Spleen (tissue), 11 donors: ENCODE results near the gene F13A1. TPM values are rescaled to one million over a fixed set of nuclear protein-coding genes. Genes with fewer than 3 reads are reported as not detected.

Source experiments
- DNase-seq: peaks from one replicate; pipeline ENCODE4 v3.0.0-alpha.2; 2020
- H3K27ac ChIP-seq, 8 donors: fragments of 200-600 bp; sonication (generic) in 7 of 8; 1 replicate in 4 of 8; 2 replicates in 4 of 8; pipeline versions ENCODE4 v1.5.0 to v1.8.0; 2016 to 2021; ENCODE audit warnings: inconsistent platforms in 4 of 8, mild to moderate bottlenecking in 4 of 8, moderate library complexity in 1 of 8
- H3K27me3 ChIP-seq, 7 donors: fragments of 200-600 bp; sonication (generic) in 6 of 7; replicated peaks in 1 of 7; 1 replicate in 4 of 7; 2 replicates in 3 of 7; pipeline versions ENCODE4 v1.5.0 to v1.8.0; 2016 to 2021; ENCODE audit warnings: inconsistent platforms in 3 of 7, mild to moderate bottlenecking in 1 of 7
- H3K36me3 ChIP-seq, 6 donors: fragments of 200-600 bp; sonication (generic) in 5 of 6; 1 replicate in 4 of 6; 2 replicates in 2 of 6; pipeline versions ENCODE4 v1.5.0 to v1.8.0; 2016 to 2021; ENCODE audit warnings: inconsistent platforms in 2 of 6
- H3K4me1 ChIP-seq, 6 donors: fragments of 200-600 bp; sonication (generic) in 5 of 6; 1 replicate in 3 of 6; 2 replicates in 3 of 6; pipeline versions ENCODE4 v1.5.0 to v1.8.0; 2016 to 2021; ENCODE audit warnings: inconsistent platforms in 3 of 6
- H3K4me3 ChIP-seq, 8 donors: fragments of 200-600 bp; sonication (generic) in 7 of 8; 1 replicate in 4 of 8; 2 replicates in 4 of 8; pipeline versions ENCODE4 v1.5.0 to v1.8.0; 2016 to 2021; ENCODE audit warnings: inconsistent platforms in 4 of 8, mild to moderate bottlenecking in 4 of 8, moderate library complexity in 2 of 8
- H3K9me3 ChIP-seq, 8 donors: fragments of 200-600 bp; sonication (generic) in 7 of 8; 1 replicate in 4 of 8; 2 replicates in 4 of 8; pipeline versions ENCODE4 v1.5.0 to v1.8.0; 2016 to 2021; ENCODE audit warnings: inconsistent platforms in 4 of 8
- POLR2A ChIP-seq, 3 donors: fragments of 450-650 bp; IDR thresholded peaks; one replicate each; pipeline ENCODE4 v1.5.1; 2017; ENCODE audit warnings: antibody characterized with exemption in 3 of 3, mild to moderate bottlenecking in 1 of 3
- POLR2AphosphoS5 ChIP-seq, 3 donors: sonication (generic); formaldehyde crosslinking; IDR thresholded peaks; one replicate each; pipeline ENCODE4 v1.5.1; 2017; ENCODE audit warnings: antibody characterized with exemption in 3 of 3
- WGBS, 5 donors: extraction: QIAGEN DNeasy Blood & Tissue Kit in 3 of 5; methylation state at CpG; one replicate each; pipeline versions ENCODE4 v1.1.5 to v1.1.7; 2013 to 2018; 5-methylcytosine and 5-hydroxymethylcytosine counted together
- intact Hi-C: fragments of 100-400 bp; cut with DNase I; formaldehyde crosslinking; loops from one replicate; pipeline ENCODE4 v1.15.0; 2023; ENCODE audit warnings: low total_unique reads
- polyA plus RNA-seq, 3 donors: library from polyadenylated mRNA; stranded (reverse); fragments of 200-250 nt; gene quantifications; one replicate each; pipeline ENCODE4 v1.2.1, GENCODE V29; 2013
- total RNA-seq, 7 donors: library from RNA; depleted of rRNA in 3 of 7; stranded (reverse); fragments of >200 nt in 3 of 7; fragmentation: NEBNext Ultra II Directional in 4 of 7; extraction: Animal tissue kit (Norgen Biotek cat#: 25700) in 4 of 7; gene quantifications; one replicate each; pipeline versions ENCODE4 v1.1.0 to v1.2.1, GENCODE V29; 2016 to 2021
- TF ChIP-seq, protein P1 (sequence below), 11 experiments: fragments of 200-600 bp in 7 of 11; fragments of 450-650 bp in 4 of 11; sonication (generic) in 4 of 11; IDR thresholded peaks in 8 of 11; conservative IDR thresholded peaks in 3 of 11; 1 replicate in 7 of 11; 2 replicates in 4 of 11; pipeline versions ENCODE4 v1.4.0 to v1.8.0; 2016 to 2021; ENCODE audit warnings: antibody characterized with exemption in 11 of 11, inconsistent platforms in 4 of 11, mild to moderate bottlenecking in 1 of 11
- donor health status: healthy with polysubstance abuse.
- donor health status: DM: no; HTN: no; CAD: no; lungs with moderate emphysema.
- donor health status: DM: no; HTN: no; CAD: no.
- donor health status: Bipolar disorder and iron deficiency.
- donor health status: healthy.
- donor health status: DM: no; HTN: no; CAD: no.
- donor health status: DM: yes; HTN: yes; CAD: no.

Gene F13A1
- total and polyA plus RNA-seq, 10 donors = 1.8 to 41.5 (median 25.9) TPM

DNA sequence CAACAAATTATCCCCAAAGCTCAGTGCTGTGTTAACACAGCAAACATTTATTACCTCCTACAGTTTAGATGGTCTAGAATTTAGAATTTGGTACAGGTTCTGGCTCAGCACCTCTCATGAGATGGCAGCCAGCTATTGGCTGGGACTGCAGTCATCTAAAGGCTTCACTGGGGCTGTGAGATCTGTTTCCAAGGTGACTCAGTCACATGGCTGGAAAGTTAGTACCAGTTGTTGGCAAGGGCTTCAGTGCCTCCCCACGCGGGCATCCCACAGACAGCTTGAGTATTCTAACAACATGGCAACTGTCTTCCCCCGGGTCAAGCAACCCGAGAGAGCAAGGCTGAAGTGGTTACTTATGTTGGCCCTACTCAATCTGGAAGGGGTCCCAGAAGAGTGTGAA is 44.8 kb upstream of the F13A1 start:
- Histone ChIP-seq H3K4me1 (no peaks in the 10 kb centered on the region), H3K9me3 (no peaks in the 10 kb centered on the region), H3K4me3 (no peak overlapping the region), H3K36me3 (no peaks in the 10 kb centered on the region), H3K27me3 (no peaks in the 10 kb centered on the region), H3K27ac (no peak overlapping the region)
- intact Hi-C loops = no loop called here
- TF ChIP-seq POLR2A (IDR thresholded peaks at IDR 0.05) = no peak
- TF ChIP-seq POLR2AphosphoS5 (IDR thresholded peaks at IDR 0.05) = no peak
- TF ChIP-seq, protein P1, sequence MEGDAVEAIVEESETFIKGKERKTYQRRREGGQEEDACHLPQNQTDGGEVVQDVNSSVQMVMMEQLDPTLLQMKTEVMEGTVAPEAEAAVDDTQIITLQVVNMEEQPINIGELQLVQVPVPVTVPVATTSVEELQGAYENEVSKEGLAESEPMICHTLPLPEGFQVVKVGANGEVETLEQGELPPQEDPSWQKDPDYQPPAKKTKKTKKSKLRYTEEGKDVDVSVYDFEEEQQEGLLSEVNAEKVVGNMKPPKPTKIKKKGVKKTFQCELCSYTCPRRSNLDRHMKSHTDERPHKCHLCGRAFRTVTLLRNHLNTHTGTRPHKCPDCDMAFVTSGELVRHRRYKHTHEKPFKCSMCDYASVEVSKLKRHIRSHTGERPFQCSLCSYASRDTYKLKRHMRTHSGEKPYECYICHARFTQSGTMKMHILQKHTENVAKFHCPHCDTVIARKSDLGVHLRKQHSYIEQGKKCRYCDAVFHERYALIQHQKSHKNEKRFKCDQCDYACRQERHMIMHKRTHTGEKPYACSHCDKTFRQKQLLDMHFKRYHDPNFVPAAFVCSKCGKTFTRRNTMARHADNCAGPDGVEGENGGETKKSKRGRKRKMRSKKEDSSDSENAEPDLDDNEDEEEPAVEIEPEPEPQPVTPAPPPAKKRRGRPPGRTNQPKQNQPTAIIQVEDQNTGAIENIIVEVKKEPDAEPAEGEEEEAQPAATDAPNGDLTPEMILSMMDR (IDR thresholded peaks at IDR 0.05 in 8 of 11, conservative IDR thresholded peaks at IDR 0.05 in 3 of 11) = no peak
- 88 to 96% (median 95%) methylated on average over 4 of the region's 4 CpGs for WGBS, 5 donors
- DNase-seq = no peak

DNA sequence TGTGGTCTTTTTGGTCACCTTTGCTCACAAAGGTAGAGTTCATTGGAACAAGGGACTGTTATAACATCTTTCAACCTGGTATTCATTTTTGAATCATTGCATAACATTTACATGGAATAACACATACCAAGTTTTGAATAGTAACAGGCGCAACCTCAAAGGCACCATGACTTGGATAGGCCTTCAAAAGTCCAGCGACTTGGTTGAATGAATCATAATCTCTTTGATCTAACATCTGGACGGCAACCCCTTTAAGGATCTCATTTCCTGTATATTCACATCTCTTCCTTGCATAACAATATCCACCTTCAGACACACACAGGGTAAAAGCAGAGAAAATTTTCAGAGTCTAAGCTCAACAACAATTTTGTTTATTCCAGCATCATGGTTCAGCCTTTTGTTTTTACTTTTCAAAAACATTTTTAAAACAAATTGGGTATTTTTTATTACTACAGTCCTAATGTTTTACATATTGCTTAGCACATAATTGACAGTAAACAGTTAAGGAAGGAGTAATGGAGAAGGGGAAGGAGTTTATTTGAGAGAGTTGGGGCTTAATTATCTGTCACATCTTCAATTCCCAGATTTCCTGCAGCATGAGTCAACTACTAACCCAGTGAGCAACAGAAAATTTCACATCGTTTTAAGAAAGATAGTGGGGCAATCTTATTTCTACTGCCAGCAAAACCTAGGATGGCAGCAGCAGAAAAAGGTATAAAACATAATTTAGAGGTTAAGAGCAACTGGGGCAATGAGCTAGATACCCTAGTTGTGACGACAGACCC is 41.8 kb upstream of the F13A1 start:
- 44 to 67% (median 54%) methylated on average over 5 of the region's 5 CpGs for WGBS, 5 donors
- H3K27ac ChIP-seq = no peak overlapping the region
- DNase-seq = no peak
- no peaks in the 10 kb centered on the region for H3K27me3 ChIP-seq
- no peak overlapping the region for H3K4me3 ChIP-seq
- TF ChIP-seq, protein P1 (IDR thresholded peaks at IDR 0.05 in 8 of 11, conservative IDR thresholded peaks at IDR 0.05 in 3 of 11) = no peak
- TF ChIP-seq POLR2A (IDR thresholded peaks at IDR 0.05) (no peak), POLR2AphosphoS5 (IDR thresholded peaks at IDR 0.05) (no peak)
- H3K4me1 ChIP-seq = no peaks in the 10 kb centered on the region
- intact Hi-C loops = no loop called here
- H3K36me3 ChIP-seq = no peaks in the 10 kb centered on the region
- no peaks in the 10 kb centered on the region for H3K9me3 ChIP-seq

DNA sequence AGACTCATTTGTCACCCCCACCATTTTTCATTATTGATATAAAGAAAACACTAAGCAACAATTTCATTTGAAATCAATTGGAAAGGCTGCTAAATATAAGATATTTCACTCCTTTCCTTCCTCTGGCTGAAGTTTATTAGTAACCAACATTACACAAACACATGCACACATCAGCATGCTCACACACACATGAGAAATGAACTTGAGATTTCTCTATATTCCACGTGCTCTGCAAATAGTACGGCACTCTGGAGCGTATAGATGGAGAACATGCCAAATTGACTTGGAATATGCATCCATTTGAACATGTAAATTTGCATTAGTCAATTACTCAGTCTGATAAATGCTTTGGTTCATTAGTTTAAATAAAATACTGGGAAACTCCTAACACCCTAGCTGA is 37.1 kb upstream of the F13A1 start:
- TF ChIP-seq POLR2A (IDR thresholded peaks at IDR 0.05) = no peak
- no peak for TF ChIP-seq POLR2AphosphoS5 (IDR thresholded peaks at IDR 0.05)
- TF ChIP-seq, protein P1 (IDR thresholded peaks at IDR 0.05 in 8 of 11, conservative IDR thresholded peaks at IDR 0.05 in 3 of 11) = no peak
- Histone ChIP-seq H3K9me3 (no peaks in the 10 kb centered on the region), H3K27ac (no peak overlapping the region), H3K4me3 (no peak overlapping the region), H3K4me1 (no peaks in the 10 kb centered on the region), H3K27me3 (peaks cover 0 to 7% (median 0%) of the 10 kb centered on the region in 7 donors), H3K36me3 (no peaks in the 10 kb centered on the region)
- 92 to 96% (median 93%) methylated on average over 3 of the region's 3 CpGs for WGBS, 5 donors
- intact Hi-C loops = no loop called here
- no peak for DNase-seq

DNA sequence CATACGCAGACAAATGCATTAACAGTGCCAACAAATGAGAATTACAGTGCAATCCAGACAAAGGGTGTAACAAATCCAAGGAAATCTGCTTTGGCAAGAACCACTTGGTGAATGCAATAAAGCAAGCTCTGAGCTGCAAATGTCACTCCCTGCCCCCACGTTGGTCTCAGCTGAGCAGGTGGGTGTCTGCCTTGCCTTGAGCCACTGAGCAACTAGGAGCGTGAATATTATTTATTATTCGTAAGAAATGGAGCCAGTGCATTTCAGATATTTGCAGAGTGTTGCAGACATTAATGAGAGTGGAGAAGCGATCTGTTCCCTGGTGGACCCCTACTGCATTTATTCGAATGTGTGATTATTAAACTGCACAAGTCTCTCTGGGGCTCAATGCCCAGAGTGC is 36.6 kb upstream of the F13A1 start:
- WGBS, 5 donors = 67 to 86% (median 80%) methylated on average over 6 of the region's 6 CpGs
- DNase-seq = no peak
- peaks cover 0 to 12% (median 0%) of the 10 kb centered on the region in 7 donors for H3K27me3 ChIP-seq
- TF ChIP-seq, protein P1 (IDR thresholded peaks at IDR 0.05 in 8 of 11, conservative IDR thresholded peaks at IDR 0.05 in 3 of 11) = no peak
- no peak for TF ChIP-seq POLR2AphosphoS5 (IDR thresholded peaks at IDR 0.05)
- no peak for TF ChIP-seq POLR2A (IDR thresholded peaks at IDR 0.05)
- no peaks in the 10 kb centered on the region for H3K36me3 ChIP-seq
- no peaks in the 10 kb centered on the region for H3K4me1 ChIP-seq
- no peaks in the 10 kb centered on the region for H3K9me3 ChIP-seq
- no peak overlapping the region for H3K4me3 ChIP-seq
- no peak overlapping the region for H3K27ac ChIP-seq
- intact Hi-C loops = no loop called here
